ENCODE data around the gene SETD7.

GRCh38 chr4:139488442-139488841 is 67.6 kb downstream of the SETD7 start:
- no peak for TF ChIP-seq CTCF (conservative IDR thresholded peaks at IDR 0.05; ENCODE audit: low read depth, low read length)
- TF ChIP-seq EZH2 (IDR thresholded peaks at IDR 0.05; ENCODE audit: borderline replicate concordance, low read depth, low read length, poor library complexity, severe bottlenecking), result no peak

Measured in A673 (cell line).